GM18861 (cell line): ENCODE data around the gene TP53RK.

Experiments
- ATAC-seq: cut with Tn5 transposase; IDR thresholded peaks from one replicate; pipeline ENCODE4 v1.9.1; 2021; ENCODE audit not compliant: unreplicated experiment

TP53RK gene

GRCh38 chr20:46689082-46689753 is at the start of gene TP53RK:
Gene TP53RK (minus strand): TSS chr20:46689444. CDS start chr20:46689414, 30 bp downstream.
- ATAC-seq, result peak; percentile 84

DNA sequence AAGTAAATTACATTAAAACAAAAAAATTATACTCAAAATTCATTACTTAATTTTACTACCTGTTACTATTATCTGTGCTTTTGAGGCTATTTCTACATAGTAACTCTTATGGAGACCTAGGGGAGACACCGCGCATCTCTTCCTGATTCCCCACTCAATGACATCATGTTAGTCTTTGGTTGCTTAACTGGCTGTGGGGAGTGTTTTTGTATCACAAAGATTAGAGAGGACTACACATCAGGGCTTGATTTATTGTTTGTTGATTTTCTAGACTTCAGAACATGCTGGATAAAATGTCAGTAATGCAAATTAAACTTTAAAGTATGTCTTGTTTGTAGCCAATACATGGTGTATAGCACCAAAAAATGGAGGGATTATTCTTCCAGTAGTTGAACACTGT is 46.2 kb upstream of the TP53RK start:
- ATAC-seq, result no peak

DNA sequence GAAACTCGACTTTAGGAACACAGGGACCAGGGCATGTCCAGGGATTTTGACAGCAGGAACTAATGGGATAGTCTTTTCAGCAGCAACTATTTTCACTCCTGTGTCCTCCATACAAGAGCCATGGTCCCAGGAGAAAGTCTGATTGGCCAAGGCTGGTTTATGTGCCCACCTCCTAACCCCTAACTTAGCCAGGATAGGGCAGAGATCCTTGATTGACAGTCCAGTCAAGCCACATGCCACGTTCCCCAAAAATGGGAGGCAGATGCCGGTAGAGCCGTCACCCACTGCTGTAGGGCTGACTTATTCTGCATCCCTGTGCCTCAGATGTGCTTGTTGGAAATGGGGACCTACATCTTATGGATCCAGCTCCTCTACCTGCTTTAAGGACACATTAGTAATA is 42.5 kb upstream of the TP53RK start:
- no peak for ATAC-seq

DNA sequence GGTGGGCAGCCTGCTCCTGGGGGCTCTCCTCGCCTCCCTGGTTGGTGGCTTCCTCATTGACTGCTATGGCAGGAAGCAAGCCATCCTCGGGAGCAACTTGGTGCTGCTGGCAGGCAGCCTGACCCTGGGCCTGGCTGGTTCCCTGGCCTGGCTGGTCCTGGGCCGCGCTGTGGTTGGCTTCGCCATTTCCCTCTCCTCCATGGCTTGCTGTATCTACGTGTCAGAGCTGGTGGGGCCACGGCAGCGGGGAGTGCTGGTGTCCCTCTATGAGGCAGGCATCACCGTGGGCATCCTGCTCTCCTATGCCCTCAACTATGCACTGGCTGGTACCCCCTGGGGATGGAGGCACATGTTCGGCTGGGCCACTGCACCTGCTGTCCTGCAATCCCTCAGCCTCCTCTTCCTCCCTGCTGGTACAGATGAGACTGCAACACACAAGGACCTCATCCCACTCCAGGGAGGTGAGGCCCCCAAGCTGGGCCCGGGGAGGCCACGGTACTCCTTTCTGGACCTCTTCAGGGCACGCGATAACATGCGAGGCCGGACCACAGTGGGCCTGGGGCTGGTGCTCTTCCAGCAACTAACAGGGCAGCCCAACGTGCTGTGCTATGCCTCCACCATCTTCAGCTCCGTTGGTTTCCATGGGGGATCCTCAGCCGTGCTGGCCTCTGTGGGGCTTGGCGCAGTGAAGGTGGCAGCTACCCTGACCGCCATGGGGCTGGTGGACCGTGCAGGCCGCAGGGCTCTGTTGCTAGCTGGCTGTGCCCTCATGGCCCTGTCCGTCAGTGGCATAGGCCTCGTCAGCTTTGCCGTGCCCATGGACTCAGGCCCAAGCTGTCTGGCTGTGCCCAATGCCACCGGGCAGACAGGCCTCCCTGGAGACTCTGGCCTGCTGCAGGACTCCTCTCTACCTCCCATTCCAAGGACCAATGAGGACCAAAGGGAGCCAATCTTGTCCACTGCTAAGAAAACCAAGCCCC is 36.2 kb upstream of the TP53RK start:
- no peak for ATAC-seq

- no peak for ATAC-seq
Observed at GRCh38 chr20:46724343-46724959, 35.2 kb upstream of the TP53RK start.

DNA sequence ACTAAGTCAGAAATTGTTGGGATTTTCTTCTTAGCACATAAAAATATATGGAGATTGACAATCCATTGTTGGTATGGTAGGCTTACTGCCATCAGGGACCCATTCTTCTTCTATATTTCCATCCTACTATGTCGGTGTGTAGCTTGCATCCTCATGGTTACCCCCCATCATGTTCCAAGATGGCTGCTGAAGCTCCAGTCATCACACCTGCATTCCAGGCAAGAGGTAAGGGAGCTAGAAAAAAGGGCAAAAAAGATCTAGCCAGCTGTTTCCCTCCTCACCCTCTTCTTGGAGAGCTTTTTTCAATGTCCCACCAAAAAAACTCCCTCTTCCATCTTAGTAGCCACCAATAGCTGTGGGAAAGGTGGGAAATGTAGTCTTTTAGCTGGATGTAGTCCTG is 33.8 kb upstream of the TP53RK start:
- ATAC-seq, result no peak

DNA sequence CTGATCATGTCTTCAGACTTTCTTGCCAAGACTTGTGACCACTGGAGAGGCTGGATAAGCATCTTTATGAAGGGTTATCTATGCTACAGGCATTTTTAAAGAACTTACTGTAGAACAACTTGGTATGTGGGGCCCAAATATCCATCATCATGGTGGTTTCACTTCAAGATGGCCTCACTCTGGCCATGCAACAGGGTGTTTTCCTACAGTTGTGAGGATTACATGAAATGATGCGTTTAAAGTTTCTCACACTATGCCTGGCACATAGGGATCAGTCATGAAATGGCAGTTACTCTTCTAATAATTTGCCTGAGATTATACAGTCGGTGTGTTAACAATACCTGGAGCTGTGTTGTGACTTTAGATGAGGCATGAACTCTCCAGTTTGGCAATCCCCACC is 33.2 kb upstream of the TP53RK start:
- ATAC-seq, result no peak

DNA sequence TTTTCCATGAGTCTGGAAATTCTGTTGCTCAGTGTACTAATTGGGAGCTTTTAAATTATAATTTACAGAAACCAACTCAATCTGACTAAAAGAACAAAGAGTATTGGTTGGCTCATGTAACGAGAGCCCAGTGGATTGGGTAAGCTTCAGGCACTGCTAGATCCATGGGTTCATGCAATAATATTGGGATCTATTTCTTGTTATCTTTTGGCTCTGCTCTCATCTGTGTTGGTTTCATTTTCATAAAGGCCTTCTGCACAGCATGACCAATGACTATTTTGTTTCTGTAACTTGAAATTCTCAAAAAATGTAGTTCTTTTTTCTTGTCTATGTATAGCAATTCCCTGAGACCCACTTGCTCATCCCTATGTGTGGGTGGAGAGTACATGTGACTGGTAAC is 32.2 kb upstream of the TP53RK start:
- no peak for ATAC-seq

- no peak for ATAC-seq
Observed at GRCh38 chr20:46720776-46721425, 31.7 kb upstream of the TP53RK start.

DNA sequence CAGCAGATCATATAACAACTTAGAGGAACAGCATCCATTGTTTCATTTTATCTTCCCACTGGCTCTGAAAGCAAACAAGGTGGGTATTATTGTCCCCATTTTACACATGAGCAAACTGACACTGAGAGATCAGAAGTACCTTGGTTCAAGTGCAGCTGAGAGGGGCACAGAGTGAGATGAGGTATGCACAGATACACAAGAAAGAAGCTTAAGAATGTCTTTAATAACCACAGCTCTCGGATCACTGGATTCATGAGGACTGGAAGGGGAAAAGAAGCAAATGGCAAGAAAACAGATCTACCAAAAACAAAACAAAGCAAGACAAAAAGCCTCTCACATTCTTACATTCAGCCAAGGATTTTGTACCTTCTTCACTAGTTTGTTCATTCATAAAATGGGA is 30.8 kb upstream of the TP53RK start:
- no peak for ATAC-seq

DNA sequence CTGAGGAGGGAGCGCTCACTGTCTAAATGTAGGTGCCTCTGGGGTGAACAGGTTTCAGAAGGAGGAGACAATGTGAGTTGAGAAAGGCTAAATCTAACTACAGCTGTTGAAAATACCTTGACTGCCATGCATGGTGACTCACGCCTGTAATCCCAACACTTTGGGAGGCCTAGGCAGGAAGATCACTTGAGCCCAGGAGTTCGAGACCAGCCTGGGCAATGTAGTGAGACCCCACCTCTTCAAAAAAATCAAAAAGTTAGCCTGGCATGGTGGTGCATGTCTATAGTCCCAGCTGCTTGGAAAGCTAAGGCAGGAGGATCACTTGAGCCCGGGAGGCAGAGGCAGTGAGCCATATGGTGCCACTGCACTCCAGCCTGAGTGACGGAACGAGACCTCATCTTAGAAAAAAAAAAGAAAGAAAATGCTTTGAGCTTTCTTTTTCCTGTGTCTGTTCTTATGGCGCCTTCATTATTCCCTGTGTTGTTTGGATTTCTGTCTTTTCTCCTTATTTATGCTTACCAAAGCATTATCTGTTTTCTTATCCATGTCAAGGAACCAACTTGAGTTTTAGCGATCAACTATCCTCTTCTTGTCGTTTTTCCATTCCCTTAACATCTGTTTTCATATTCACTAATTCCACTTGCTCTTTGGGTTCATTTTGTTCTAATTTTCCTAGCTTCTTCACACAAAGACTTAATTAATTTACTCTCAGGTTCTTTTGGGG is 28.7 kb upstream of the TP53RK start:
- ATAC-seq, result no peak

GRCh38 chr20:46715292-46715756 is 26.1 kb upstream of the TP53RK start:
- no peak for ATAC-seq

GRCh38 chr20:46713957-46714834 is 25.0 kb upstream of the TP53RK start:
- no peak for ATAC-seq

- ATAC-seq, result no peak
Observed at GRCh38 chr20:46712056-46712636, 22.9 kb upstream of the TP53RK start.

DNA sequence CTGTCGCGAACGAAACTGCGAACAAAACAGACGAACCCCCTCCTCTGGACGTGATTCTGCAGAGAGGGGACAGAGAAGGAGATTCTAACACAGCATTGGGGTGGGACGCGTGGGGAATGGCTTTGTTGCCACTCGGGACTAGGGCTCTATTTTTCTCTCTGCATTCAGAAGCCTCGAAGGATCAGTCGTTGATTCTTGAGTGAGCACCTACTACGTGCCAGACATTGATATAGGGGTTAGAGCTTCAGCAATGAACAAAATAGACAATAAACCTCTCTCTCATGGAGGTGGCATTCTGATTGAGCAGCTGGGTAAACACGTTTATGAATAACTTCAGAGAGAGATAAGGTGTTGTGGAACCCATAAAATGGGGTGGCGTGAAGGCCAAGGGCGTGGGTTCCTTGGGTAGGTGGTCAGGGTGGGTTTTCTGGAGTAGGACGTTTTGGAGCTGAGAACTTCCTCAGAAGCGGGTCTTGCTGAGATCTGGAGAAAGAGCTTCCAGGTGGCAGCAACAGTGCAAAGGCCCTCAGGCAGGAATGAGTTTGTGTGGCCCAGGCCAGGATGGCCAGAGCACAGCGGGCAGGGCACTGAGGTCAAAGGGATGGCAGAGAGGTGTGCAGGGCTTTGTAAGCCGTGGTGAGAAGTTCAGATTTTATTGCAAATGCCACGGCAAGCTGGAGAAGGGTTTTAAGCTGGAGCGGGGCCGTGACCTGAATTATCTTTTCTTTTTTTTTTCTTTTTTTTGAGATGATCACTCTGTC is 21.1 kb upstream of the TP53RK start:
- no peak for ATAC-seq

DNA sequence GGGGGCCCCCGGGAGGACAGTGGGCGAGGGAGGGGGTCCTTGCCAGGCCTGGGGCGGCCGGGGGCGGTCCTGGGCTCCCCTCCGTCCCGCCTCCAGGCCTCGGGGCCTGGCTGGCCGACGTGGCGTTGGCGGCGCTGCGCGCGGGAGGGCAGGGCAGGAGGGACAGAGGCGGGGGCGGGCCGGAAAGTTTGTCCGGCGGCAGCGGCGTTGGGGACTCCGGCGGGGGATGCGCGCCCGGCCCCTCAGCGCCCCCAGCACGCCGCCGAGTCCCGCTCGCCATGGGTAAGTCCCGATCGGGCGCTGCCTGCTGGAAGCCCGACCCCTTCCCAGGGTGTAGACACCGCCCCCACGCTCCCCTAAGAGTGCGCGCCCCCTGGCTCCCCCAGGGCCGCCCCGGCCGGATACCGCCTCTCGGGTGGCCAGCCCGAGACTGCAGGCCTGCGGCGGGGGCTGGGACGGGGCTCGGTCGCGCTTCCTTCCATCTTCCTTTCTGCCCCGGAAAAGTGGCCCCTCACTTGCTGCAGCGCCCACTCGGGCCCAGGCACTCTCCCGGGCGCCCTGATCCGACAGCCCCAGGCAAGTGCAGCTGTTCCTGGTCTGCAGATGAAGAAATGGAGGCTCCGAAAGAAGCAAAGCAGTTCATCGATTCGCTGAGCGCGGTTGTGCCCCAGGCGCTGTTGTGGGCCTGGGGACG is 20.4 kb upstream of the TP53RK start, which contains the start of gene SLC2A10:
Gene SLC2A10 (plus strand): TSS at position 191 of the 694 bp plus-strand sequence. CDS start 88 bp downstream, at position 279.
- ATAC-seq, result no peak

- ATAC-seq, result no peak
Observed at GRCh38 chr20:46709055-46709458, 19.8 kb upstream of the TP53RK start.
